OCI-LY1 (cell line): Measurements from ENCODE around the gene SLAMF6.

Source experiments
- EZH2 ChIP-seq: fragments of 200-600 bp; sonication (generic), shearing (Covaris generic); IDR thresholded peaks from 2 replicates; pipeline ENCODE4 v1.8.0; 2017; ENCODE audit warnings: borderline replicate concordance, mixed run types, mild to moderate bottlenecking, antibody characterized with exemption, low read length, moderate library complexity, mixed read lengths
- TF ChIP-seq, protein P1 (sequence below): fragments of 200-600 bp; sonication (generic), shearing (Covaris generic); IDR thresholded peaks from 2 replicates; pipeline ENCODE4 v1.5.1; 2017; ENCODE audit warnings: mild to moderate bottlenecking, antibody characterized with exemption, low read length, moderate library complexity, mixed read lengths

DNA sequence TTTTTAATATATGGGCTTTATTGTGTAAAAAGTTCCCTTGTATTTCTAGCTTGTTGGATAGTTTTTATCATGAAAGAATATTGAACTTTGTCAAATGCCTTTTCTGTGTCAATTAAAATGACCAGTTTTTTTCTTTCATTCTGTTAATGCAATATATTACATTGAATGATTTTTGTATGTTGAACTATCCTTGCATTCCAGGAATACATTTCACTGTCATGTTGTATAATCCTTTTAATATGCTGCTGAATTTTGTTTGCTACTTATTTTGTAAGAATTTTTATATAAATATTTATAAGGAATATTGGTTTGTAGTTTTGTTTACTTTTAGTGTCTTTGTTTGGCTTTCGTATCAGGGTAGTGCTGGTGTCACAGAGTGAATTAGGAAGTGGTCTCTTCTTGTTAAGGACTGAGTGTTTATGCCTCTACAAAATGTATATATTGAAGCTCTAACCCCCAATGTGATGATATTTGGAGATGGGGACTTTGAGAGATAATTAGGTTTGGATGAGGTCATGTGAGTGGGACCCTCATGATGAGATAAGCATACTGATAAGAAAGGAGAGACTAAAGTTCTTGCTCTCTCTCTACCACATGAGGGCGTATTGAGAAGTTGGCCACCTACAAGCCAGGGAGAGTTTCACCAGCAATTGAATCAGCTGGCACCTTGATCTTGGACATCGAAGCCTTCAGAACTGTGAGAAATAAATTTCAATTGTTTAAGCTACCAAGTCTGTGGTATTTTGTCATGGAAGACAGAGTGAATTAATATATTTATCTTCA, 12.0 kb upstream of the SLAMF6 start:
- TF ChIP-seq, protein P1, sequence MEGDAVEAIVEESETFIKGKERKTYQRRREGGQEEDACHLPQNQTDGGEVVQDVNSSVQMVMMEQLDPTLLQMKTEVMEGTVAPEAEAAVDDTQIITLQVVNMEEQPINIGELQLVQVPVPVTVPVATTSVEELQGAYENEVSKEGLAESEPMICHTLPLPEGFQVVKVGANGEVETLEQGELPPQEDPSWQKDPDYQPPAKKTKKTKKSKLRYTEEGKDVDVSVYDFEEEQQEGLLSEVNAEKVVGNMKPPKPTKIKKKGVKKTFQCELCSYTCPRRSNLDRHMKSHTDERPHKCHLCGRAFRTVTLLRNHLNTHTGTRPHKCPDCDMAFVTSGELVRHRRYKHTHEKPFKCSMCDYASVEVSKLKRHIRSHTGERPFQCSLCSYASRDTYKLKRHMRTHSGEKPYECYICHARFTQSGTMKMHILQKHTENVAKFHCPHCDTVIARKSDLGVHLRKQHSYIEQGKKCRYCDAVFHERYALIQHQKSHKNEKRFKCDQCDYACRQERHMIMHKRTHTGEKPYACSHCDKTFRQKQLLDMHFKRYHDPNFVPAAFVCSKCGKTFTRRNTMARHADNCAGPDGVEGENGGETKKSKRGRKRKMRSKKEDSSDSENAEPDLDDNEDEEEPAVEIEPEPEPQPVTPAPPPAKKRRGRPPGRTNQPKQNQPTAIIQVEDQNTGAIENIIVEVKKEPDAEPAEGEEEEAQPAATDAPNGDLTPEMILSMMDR = peak; percentile 44; the same call in 1 of the 2 replicates
- TF ChIP-seq EZH2 = no peak
